Neutrophil (primary cell): ENCODE results near the gene EYS.

Source experiments
- H3K27ac ChIP-seq: fragments of 200-600 bp; sonication (generic); 2 replicates; pipeline ENCODE4 v1.5.1; 2016; ENCODE audit warnings: mild to moderate bottlenecking, moderate library complexity
- H3K27me3 ChIP-seq: fragments of 200-600 bp; sonication (generic); 2 replicates; pipeline ENCODE4 v1.6.0; 2016; ENCODE audit warnings: mild to moderate bottlenecking
- H3K36me3 ChIP-seq: fragments of 200-600 bp; sonication (generic); 2 replicates; pipeline ENCODE4 v1.5.1; 2017
- H3K4me1 ChIP-seq, 2 experiments: fragments of 200-600 bp in 1 of 2; sonication (generic) in 1 of 2; 1 replicate in 1 of 2; 2 replicates in 1 of 2; pipeline versions ENCODE4 v1.5.1 to v1.6.1; 2013 to 2016; ENCODE audit warnings: low read depth in 1 of 2, low read length in 1 of 2, mild to moderate bottlenecking in 1 of 2, moderate library complexity in 1 of 2; ENCODE audit not compliant: control insufficient read depth in 1 of 2, insufficient read depth in 1 of 2
- H3K4me3 ChIP-seq, 2 experiments: fragments of 200-600 bp in 1 of 2; sonication (generic) in 1 of 2; 1 replicate in 1 of 2; 2 replicates in 1 of 2; pipeline ENCODE4 v1.5.1; 2013 to 2016; ENCODE audit warnings: low read depth in 1 of 2, low read length in 1 of 2, mild to moderate bottlenecking in 1 of 2, moderate library complexity in 1 of 2
- H3K9me3 ChIP-seq: fragments of 200-600 bp; sonication (generic); 2 replicates; pipeline ENCODE4 v1.5.1; 2016
- TF ChIP-seq, protein P1 (sequence below): fragments of 200-600 bp; sonication (generic); IDR thresholded peaks from 2 replicates; pipeline ENCODE4 v1.5.1; 2016; ENCODE audit warnings: antibody characterized with exemption

Gene EYS

DNA sequence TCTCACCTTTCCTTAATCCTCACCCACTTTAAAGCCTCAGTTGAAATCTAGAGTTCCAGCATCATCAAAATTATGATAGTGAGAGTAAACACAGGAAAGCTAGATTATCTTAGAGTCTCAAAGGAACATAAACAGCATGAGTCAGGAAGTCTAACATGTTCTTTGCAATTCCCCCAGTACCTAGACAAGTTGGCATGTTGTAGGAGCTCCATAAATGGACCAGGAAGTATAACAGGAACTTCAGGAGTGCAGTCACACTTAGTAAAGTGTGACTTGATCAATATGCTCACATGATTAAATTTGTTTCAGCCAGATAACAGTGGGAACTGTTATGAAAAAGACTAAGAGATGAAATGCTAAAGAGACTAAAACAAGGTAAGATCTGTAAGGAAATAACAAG is 834.4 kb downstream of the EYS start:
- no peak overlapping the region for H3K27ac ChIP-seq
- H3K9me3 ChIP-seq = no peaks in the 10 kb centered on the region
- H3K36me3 ChIP-seq = no peaks in the 10 kb centered on the region
- H3K27me3 ChIP-seq = no peaks in the 10 kb centered on the region
- H3K4me3 ChIP-seq = no peak overlapping the region
- no peaks in the 10 kb centered on the region for H3K4me1 ChIP-seq
- TF ChIP-seq, protein P1, sequence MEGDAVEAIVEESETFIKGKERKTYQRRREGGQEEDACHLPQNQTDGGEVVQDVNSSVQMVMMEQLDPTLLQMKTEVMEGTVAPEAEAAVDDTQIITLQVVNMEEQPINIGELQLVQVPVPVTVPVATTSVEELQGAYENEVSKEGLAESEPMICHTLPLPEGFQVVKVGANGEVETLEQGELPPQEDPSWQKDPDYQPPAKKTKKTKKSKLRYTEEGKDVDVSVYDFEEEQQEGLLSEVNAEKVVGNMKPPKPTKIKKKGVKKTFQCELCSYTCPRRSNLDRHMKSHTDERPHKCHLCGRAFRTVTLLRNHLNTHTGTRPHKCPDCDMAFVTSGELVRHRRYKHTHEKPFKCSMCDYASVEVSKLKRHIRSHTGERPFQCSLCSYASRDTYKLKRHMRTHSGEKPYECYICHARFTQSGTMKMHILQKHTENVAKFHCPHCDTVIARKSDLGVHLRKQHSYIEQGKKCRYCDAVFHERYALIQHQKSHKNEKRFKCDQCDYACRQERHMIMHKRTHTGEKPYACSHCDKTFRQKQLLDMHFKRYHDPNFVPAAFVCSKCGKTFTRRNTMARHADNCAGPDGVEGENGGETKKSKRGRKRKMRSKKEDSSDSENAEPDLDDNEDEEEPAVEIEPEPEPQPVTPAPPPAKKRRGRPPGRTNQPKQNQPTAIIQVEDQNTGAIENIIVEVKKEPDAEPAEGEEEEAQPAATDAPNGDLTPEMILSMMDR = no peak

DNA sequence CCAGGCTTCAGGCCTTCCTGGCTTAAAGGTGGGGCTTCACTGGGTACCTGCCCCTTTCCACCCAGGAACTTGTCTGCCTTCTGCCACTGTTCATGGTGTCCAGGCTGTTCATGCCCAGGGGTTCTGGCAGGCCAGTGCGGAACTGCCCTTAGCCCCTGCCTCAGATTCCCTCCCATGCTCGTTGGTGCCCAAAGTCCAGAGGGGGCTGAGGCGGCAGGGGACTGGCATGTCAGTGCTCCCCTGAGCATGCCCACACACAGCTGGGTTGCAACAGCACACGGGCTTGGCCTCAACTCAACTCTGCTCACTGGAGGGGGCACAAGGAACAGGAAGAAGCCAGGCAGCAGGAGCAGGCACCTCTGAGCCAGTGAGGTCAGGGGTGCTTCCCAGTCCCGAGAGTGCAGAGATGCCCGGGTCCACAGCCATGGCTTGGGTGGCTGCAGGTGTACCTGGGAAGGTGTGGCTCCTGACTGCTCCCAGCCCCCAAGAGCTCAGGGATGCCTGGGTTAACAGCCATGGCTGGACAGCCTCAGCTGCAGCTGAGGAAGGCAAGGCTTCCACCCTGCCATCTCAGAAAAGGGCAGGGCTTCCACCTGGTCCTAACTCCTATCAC is 845.9 kb downstream of the EYS start:
- H3K36me3 ChIP-seq = no peaks in the 10 kb centered on the region
- TF ChIP-seq, protein P1 = no peak
- H3K27me3 ChIP-seq = no peaks in the 10 kb centered on the region
- H3K9me3 ChIP-seq = no peaks in the 10 kb centered on the region
- H3K4me1 ChIP-seq = no peaks in the 10 kb centered on the region
- H3K4me3 ChIP-seq = no peak overlapping the region
- no peak overlapping the region for H3K27ac ChIP-seq

DNA sequence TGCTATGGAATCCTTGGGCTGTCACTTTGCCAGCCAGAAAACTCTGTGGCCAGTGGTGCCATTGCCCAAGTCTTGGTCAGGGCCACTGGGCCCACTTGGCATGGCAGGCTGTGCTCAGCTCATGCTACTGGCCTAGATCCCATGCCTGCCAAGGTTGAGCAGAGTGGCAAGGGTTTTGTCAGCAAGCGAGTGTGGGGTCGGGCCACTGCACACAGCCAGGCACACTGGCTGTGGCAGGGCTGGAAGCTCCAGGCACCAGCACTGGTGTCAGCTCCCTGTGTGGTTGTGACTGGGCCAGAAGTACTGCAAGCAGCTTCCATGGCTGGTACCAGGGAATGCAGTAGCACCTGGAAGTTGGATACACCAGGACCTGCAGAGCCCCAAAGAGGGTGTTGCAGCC is 846.8 kb downstream of the EYS start:
- Histone ChIP-seq H3K4me3 (no peak overlapping the region), H3K27ac (no peak overlapping the region), H3K36me3 (no peaks in the 10 kb centered on the region), H3K27me3 (no peaks in the 10 kb centered on the region), H3K4me1 (no peaks in the 10 kb centered on the region), H3K9me3 (no peaks in the 10 kb centered on the region)
- TF ChIP-seq, protein P1 = no peak

DNA sequence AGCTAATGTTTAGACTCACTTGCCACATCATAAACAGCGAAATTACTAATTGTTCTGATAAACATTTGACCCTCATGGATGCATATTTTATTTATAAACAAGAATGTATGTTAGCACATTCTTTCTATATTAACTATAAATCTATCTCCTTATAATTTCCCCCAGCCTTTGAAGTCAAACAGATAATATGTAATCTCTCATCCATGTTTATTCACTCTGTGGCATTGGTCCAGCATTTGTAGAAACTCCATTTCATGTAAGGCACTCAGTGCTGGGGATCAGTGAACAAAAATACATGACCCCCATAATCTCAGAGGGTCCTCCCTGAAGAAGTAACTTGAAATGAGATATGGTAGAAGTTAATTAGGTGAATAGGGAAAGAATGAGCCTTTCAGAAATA is 856.9 kb downstream of the EYS start:
- Histone ChIP-seq H3K27ac (no peak overlapping the region), H3K4me1 (no peaks in the 10 kb centered on the region), H3K9me3 (no peaks in the 10 kb centered on the region), H3K4me3 (no peak overlapping the region), H3K36me3 (no peaks in the 10 kb centered on the region), H3K27me3 (no peaks in the 10 kb centered on the region)
- TF ChIP-seq, protein P1 = no peak

DNA sequence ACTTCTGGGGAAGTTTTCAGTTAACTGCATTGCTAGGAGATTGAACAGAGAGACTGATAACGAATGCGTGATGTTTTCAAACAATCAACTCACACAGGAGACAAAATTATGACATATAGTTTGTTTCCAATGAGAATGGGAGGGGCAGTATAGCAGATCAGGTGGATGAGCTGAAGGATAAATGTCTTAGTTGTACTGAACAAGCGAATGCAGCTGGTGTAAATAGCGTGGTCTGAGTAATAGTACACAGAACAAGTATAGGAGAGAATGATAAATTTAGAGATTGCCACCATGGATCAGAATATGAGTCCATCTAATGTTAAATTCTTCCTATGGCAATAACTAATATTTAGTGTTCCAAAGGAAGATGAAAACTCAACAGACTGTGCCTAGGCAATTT is 858.6 kb downstream of the EYS start:
- Histone ChIP-seq H3K9me3 (no peaks in the 10 kb centered on the region), H3K27me3 (no peaks in the 10 kb centered on the region), H3K4me1 (no peaks in the 10 kb centered on the region), H3K36me3 (no peaks in the 10 kb centered on the region), H3K4me3 (no peak overlapping the region), H3K27ac (no peak overlapping the region)
- TF ChIP-seq, protein P1 = no peak

DNA sequence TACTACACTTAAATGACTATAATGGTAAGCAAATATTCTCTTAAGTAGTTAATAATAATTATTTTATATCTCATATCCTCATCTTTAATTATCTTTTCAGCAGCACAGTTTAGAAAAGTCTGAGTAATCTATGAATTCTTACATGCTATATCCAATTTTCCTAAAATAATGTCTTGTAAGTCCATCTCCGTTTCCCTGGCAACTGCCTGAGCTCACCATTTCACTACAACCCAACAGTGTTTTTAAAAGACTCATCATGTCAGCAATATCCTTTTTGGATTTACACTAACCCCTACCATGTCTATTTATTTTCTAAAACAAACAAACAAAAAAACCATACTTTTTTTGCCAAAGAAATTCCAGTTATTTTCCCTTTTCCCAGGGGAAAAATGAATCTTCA is 859.6 kb downstream of the EYS start:
- Histone ChIP-seq H3K27ac (no peak overlapping the region), H3K9me3 (no peaks in the 10 kb centered on the region), H3K27me3 (no peaks in the 10 kb centered on the region), H3K4me3 (no peak overlapping the region), H3K36me3 (no peaks in the 10 kb centered on the region), H3K4me1 (no peaks in the 10 kb centered on the region)
- TF ChIP-seq, protein P1 = no peak
